PC-3 (cell line): ENCODE data around the gene DNM3. TPM values are rescaled to one million over a fixed set of nuclear protein-coding genes. Genes with fewer than 3 reads are reported as not detected.
"Not testable (repeated sequence)": the region's sequence is repeated elsewhere in the genome, so short reads cannot be mapped to it uniquely, and the experiment has no call there.

Experiments
- ATAC-seq: fragments of 200-7000 bp; cut with Tn5 transposase; 2 replicates; pipeline ENCODE4 v1.9.1; 2020; ENCODE audit warnings: mild to moderate bottlenecking, moderate library complexity
- BruUV-seq: library from RNA; stranded (reverse); fragments of 400-500 nt; replicated peaks from 2 replicates; lab custom pipeline; 2021; lab: Mats Ljungman, UMichigan
- CTCF ChIA-PET: fragments of 300-600 bp; sonication (Branson Sonifier 250); formaldehyde crosslinking; loops from one replicate; lab custom pipeline; 2022; ENCODE audit warnings: antibody characterized with exemption; lab: Charles Lee
- POLR2A ChIA-PET: fragments of 300-600 bp; sonication (Branson Sonifier 250); formaldehyde crosslinking; loops from one replicate; lab custom pipeline; 2022; ENCODE audit warnings: antibody characterized with exemption; ENCODE audit not compliant: unreplicated experiment; lab: Charles Lee
- DNase-seq: peaks from one replicate; pipeline ENCODE4 v3.0.0-alpha.2; 2015
- H2AFZ ChIP-seq: fragments of 300-600 bp; sonication (generic); 2 replicates; pipeline ENCODE4 v1.6.0; 2016; ENCODE audit warnings: antibody characterized with exemption, low read length
- H3F3A ChIP-seq: fragments of 300-600 bp; sonication (generic); one replicate; pipeline ENCODE4 v1.6.0; 2017; ENCODE audit warnings: antibody characterized with exemption, low read length, control low read depth, mild to moderate bottlenecking; ENCODE audit not compliant: unreplicated experiment
- H3K27ac ChIP-seq: fragments of 300-600 bp; sonication (generic); 2 replicates; pipeline ENCODE4 v1.5.1; 2016; ENCODE audit warnings: mild to moderate bottlenecking, low read length
- H3K27me3 ChIP-seq: fragments of 300-600 bp; sonication (generic); 2 replicates; pipeline ENCODE4 v1.6.1; 2016; ENCODE audit warnings: low read length, mixed read lengths
- H3K36me3 ChIP-seq: fragments of 300-600 bp; sonication (generic); 2 replicates; pipeline ENCODE4 v1.6.1; 2016; ENCODE audit warnings: low read depth, mixed run types, low read length, mixed read lengths
- H3K4me1 ChIP-seq: fragments of 300-600 bp; sonication (generic); 2 replicates; pipeline ENCODE4 v1.5.1; 2016; ENCODE audit warnings: low read length; ENCODE audit not compliant: insufficient read depth
- H3K4me2 ChIP-seq: fragments of 300-600 bp; sonication (generic); 2 replicates; pipeline ENCODE4 v1.6.0; 2016; ENCODE audit warnings: low read length
- H3K4me3 ChIP-seq: fragments of 300-600 bp; sonication (generic); 2 replicates; pipeline ENCODE4 v1.5.1; 2016; ENCODE audit warnings: mild to moderate bottlenecking, low read length, mixed read lengths
- H3K79me2 ChIP-seq: fragments of 300-600 bp; sonication (generic); 2 replicates; pipeline ENCODE4 v1.6.1; 2017; ENCODE audit warnings: low read length, mixed read lengths
- H3K9ac ChIP-seq: fragments of 300-600 bp; sonication (generic); 2 replicates; pipeline ENCODE4 v1.6.0; 2016; ENCODE audit warnings: mild to moderate bottlenecking, low read length
- H3K9me2 ChIP-seq: fragments of 300-600 bp; sonication (generic); replicated peaks from 2 replicates; pipeline ENCODE4 v1.6.1; 2016; ENCODE audit warnings: mixed run types, low read length, mixed read lengths
- H3K9me3 ChIP-seq: fragments of 300-600 bp; sonication (generic); 2 replicates; pipeline ENCODE4 v1.6.1; 2016; ENCODE audit warnings: low read length, mixed read lengths
- H4K20me1 ChIP-seq: fragments of 300-600 bp; sonication (generic); 2 replicates; pipeline ENCODE4 v1.6.1; 2016; ENCODE audit warnings: low read length, mixed read lengths
- EZH2 ChIP-seq: fragments of 300-600 bp; sonication (generic); IDR thresholded peaks from one replicate; pipeline ENCODE4 v1.6.1; 2017; ENCODE audit warnings: antibody characterized with exemption, mild to moderate bottlenecking, low read length; ENCODE audit not compliant: unreplicated experiment
- EZH2phosphoT487 ChIP-seq: fragments of 300-600 bp; sonication (generic); IDR thresholded peaks from 2 replicates; pipeline ENCODE4 v1.6.1; 2018; ENCODE audit warnings: mild to moderate bottlenecking, antibody characterized with exemption, low read length, borderline replicate concordance
- intact Hi-C: fragments of 100-400 bp; cut with micrococcal nuclease; formaldehyde crosslinking; loops from 2 replicates; pipeline ENCODE4 v1.9.0; 2023
- total RNA-seq: library from RNA; depleted of rRNA; stranded (reverse); fragments of >200 nt; gene quantifications from 2 replicates; pipeline ENCODE4 v1.2.3, GENCODE V29; 2014
- TF ChIP-seq, protein P1 (sequence below): fragments of 300-600 bp; sonication (generic); conservative IDR thresholded peaks from 2 replicates; pipeline ENCODE4 v1.5.1; 2017; ENCODE audit warnings: antibody characterized with exemption, low read depth, mild to moderate bottlenecking, low read length

The DNM3 gene
- total RNA-seq, 1 experiment from 2014 or later, result 0.98 TPM

DNA sequence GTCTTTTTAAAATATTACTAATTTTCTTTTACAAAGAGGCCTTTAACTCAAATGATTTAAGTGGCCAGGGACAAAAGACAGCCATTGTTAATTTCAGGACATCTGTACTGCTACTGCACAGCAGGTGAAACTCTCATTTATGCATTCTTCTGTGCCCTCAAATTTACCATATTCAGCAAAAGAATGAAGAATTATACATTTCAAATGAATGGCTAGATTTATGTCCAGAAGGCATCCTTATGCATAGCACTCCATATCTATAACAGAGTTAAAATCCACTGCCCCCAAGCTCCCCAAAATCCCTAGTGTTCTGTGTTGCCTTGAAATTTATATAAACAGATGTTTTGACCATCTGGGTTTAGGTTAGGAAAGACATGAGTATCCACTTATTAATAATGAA, 202.6 kb downstream of the DNM3 start:
- no peaks in the 10 kb centered on the region for H3K36me3 ChIP-seq
- H3K4me1 ChIP-seq, result peaks cover 19% of the 10 kb centered on the region
- ATAC-seq (no peak), DNase-seq (no peak)
- TF ChIP-seq EZH2phosphoT487 (no peak), EZH2 (no peak)
- TF ChIP-seq, protein P1, sequence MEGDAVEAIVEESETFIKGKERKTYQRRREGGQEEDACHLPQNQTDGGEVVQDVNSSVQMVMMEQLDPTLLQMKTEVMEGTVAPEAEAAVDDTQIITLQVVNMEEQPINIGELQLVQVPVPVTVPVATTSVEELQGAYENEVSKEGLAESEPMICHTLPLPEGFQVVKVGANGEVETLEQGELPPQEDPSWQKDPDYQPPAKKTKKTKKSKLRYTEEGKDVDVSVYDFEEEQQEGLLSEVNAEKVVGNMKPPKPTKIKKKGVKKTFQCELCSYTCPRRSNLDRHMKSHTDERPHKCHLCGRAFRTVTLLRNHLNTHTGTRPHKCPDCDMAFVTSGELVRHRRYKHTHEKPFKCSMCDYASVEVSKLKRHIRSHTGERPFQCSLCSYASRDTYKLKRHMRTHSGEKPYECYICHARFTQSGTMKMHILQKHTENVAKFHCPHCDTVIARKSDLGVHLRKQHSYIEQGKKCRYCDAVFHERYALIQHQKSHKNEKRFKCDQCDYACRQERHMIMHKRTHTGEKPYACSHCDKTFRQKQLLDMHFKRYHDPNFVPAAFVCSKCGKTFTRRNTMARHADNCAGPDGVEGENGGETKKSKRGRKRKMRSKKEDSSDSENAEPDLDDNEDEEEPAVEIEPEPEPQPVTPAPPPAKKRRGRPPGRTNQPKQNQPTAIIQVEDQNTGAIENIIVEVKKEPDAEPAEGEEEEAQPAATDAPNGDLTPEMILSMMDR, result no peak
- H3F3A ChIP-seq, result no peaks in the 10 kb centered on the region
- BruUV-seq, result no TSS peak
- H2AFZ ChIP-seq, result no peak overlapping the region
- intact Hi-C loops, result loop anchor here (5.0 kb wide), 1 partner anchor 103 kb away; no protein-coding TSS in a partner anchor
- no peak overlapping the region for H3K9ac ChIP-seq
- CTCF ChIA-PET, result no interaction called here
- no peak overlapping the region for H3K27ac ChIP-seq
- H3K9me2 ChIP-seq, result no peaks in the 10 kb centered on the region
- no peaks in the 10 kb centered on the region for H4K20me1 ChIP-seq
- no peaks in the 10 kb centered on the region for H3K27me3 ChIP-seq
- no peaks in the 10 kb centered on the region for H3K79me2 ChIP-seq
- H3K9me3 ChIP-seq, result no peaks in the 10 kb centered on the region
- POLR2A ChIA-PET, result no interaction called here
- H3K4me3 ChIP-seq, result no peak overlapping the region
- H3K4me2 ChIP-seq, result no peak overlapping the region

DNA sequence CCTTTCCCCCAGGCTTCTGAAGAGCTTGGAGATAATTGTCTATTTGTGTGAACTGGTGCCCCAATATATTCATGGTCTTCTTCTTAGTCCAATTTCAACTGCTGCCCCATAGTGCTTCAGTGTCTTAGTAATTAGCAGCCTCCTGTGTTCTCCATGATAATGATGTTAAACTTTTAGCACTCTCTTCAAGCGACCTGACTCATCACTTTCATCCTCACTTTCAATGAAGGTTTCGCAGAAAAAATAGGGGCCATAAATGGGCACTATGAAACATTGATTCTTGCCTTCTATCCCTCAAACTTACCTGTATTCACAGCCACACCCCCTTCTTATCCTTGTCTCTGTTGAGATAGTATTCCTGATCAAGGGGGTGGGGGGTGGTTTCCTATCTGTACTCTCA, 210.6 kb downstream of the DNM3 start:
- H3F3A ChIP-seq, result no peaks in the 10 kb centered on the region
- no peak overlapping the region for H3K9ac ChIP-seq
- H3K9me2 ChIP-seq, result 0 out of 2 replicates have a peak, but pooled peaks cover 3% of the 10 kb centered on the region
- no peak overlapping the region for H3K4me3 ChIP-seq
- H3K36me3 ChIP-seq, result no peaks in the 10 kb centered on the region
- ChIA-PET POLR2A (no interaction called here), CTCF (no interaction called here)
- peaks cover 7% of the 10 kb centered on the region for H3K4me1 ChIP-seq
- intact Hi-C loops, result no loop called here
- no peaks in the 10 kb centered on the region for H3K9me3 ChIP-seq
- DNase-seq (no peak), ATAC-seq (no peak)
- TF ChIP-seq EZH2phosphoT487 (no peak), EZH2 (no peak)
- TF ChIP-seq, protein P1, result no peak
- H3K4me2 ChIP-seq, result no peak overlapping the region
- H3K79me2 ChIP-seq, result no peaks in the 10 kb centered on the region
- no peaks in the 10 kb centered on the region for H3K27me3 ChIP-seq
- H2AFZ ChIP-seq, result no peak overlapping the region
- H3K27ac ChIP-seq, result no peak overlapping the region
- H4K20me1 ChIP-seq, result no peaks in the 10 kb centered on the region
- BruUV-seq, result no TSS peak

DNA sequence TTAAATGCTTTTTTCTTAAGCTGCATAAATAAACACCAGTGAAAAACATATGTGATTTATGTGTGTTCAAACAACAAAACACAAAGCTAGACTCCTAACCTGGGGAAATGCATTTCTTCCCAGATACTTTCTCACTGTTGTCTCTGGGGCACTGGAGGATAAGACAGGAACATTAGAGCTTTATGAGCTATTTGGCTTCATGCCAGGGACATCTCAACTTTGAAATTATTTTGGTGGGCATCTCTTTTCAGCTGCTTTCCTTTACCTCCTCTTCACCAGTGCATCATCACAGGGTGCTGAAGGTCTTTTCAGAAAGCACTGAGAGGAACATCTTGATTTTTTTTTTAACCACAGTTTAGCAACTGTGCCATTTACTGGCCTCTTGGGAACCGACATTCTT, 212.9 kb downstream of the DNM3 start:
- H3K4me2 ChIP-seq, result no peak overlapping the region
- H3K9ac ChIP-seq, result no peak overlapping the region
- H2AFZ ChIP-seq, result no peak overlapping the region
- no peak for ATAC-seq
- H3F3A ChIP-seq, result no peaks in the 10 kb centered on the region
- ChIA-PET CTCF (no interaction called here), POLR2A (no interaction called here)
- H3K36me3 ChIP-seq, result no peaks in the 10 kb centered on the region
- H3K9me2 ChIP-seq, result 0 out of 2 replicates have a peak, but pooled peaks cover 3% of the 10 kb centered on the region
- BruUV-seq, result no TSS peak
- H3K9me3 ChIP-seq, result no peaks in the 10 kb centered on the region
- no peak for DNase-seq
- H3K27me3 ChIP-seq, result no peaks in the 10 kb centered on the region
- H3K79me2 ChIP-seq, result no peaks in the 10 kb centered on the region
- no peak overlapping the region for H3K27ac ChIP-seq
- TF ChIP-seq EZH2 (no peak), EZH2phosphoT487 (no peak)
- TF ChIP-seq, protein P1, result no peak
- H4K20me1 ChIP-seq, result no peaks in the 10 kb centered on the region
- H3K4me3 ChIP-seq, result no peak overlapping the region
- peaks cover 7% of the 10 kb centered on the region for H3K4me1 ChIP-seq
- intact Hi-C loops, result no loop called here

DNA sequence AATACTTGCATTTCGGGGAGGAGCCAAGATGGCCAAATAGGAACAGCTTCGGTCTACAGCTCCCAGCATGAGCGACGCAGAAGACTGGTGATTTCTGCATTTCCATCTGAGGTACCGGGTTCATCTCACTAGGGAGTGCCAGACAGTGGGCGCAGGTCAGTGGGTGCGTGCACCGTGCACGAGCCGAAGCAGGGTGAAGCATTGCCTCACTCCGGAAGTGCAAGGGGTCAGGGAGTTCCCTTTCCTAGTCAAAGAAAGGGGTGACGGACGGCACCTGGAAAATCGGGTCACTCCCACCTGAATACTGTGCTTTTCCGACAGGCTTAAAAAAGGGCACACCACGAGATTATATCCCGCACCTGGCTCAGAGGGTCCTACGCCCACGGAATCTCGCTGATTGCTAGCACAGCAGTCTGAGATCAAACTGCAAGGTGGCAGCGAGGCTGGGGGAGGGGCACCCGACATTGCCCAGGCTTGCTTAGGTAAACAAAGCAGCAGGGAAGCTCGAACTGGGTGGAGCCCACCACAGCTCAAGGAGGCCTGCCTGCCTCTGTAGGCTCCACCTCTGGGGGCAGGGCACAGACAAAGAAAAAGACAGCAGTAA, 214.6 kb downstream of the DNM3 start:
- H2AFZ ChIP-seq, H4K20me1 ChIP-seq, BruUV-seq, H3K4me1 ChIP-seq, H3K36me3 ChIP-seq, H3F3A ChIP-seq, H3K4me2 ChIP-seq, H3K9me3 ChIP-seq, DNase-seq, ATAC-seq, H3K79me2 ChIP-seq, H3K27me3 ChIP-seq, CTCF ChIA-PET, H3K9ac ChIP-seq, intact Hi-C loops, H3K4me3 ChIP-seq, POLR2A ChIA-PET, H3K9me2 ChIP-seq, H3K27ac ChIP-seq: not testable (repeated sequence)
